DLD1 (cell line): ENCODE data around the gene KCTD21.

ENCODE experiments used
- in situ Hi-C: cut with HindIII; loops from 2 replicates; pipeline ENCODE4 v1.10.0; 2017; ENCODE audit warnings: low sequenced_read_pairs

The KCTD21 gene

DNA sequence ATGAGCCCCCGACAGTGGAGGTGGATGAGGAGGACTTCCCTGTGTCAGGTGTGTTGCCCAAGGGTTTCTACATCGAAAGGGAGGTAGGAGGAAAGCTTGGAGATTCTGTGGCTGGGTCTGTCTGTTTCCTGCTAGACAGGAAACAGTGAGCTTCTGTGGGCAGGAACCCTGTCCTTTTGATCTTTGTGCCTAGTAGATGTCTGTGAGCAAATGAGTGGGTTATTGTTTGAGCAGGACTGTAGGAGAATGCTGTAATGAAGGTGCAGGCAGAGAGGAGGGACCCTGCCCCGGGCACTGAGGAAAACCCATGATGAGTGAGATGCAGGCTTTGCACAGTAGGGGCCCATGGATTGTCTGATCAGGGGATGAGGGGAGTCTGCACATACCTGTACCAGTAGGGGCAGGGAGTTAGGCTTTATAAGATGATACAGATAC lies 14.3 kb upstream of the KCTD21 start:
- in situ Hi-C loops, result no loop called here

DNA sequence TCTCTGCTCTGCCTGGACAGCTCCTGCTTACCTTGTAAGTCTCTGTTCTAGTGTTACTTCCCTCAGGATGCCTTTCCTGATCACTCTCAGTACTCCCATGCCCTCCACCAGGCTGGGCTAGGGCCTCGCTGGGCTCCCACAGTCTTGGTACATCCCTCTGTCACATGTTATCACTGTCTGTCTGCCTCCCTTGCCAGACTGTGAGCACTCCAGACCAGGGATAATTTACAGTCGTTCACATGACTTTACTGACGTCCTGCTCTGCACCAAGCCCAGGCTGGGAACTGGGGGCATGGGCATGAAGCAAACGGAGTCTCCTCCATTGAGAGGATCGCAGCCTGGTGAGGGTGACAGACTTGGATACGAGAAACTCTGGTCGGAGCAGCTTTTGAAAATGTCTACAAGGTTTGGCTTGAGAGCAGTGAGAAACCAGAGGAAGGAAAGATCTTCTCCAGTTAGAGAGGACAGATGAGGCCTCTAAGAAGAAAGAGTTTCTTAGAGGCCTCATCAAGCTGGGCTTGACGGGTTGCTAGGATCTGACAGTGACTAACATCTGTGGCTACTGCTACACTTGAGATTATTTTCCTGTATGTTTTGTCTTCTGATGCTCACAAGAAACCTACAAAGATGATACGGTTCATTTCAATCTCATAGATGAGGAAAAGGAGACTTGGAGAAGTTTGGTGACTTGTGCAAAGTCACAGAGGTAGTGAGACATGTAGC lies 12.8 kb upstream of the KCTD21 start:
- in situ Hi-C loops, result no loop called here

DNA sequence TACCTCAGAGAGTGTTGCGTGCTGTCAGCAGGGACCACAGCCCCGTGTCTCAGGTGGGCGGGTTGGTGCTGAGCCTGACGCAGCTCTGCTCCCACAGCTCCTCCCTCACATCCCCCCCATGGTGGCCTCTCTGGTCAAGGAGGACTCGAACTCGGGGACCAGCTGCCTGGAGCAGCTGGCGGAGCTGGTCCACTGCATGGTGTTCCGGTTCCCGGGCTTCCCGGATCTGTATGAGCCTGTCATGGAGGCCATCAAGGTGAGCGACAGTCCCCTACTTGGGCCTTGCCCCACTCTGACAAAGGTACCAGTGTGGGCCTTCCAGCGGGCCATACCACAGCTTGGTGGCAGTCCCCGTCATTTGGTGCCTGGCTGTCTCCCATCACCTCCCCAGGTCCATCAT lies 12.1 kb upstream of the KCTD21 start:
- in situ Hi-C loops, result no loop called here

DNA sequence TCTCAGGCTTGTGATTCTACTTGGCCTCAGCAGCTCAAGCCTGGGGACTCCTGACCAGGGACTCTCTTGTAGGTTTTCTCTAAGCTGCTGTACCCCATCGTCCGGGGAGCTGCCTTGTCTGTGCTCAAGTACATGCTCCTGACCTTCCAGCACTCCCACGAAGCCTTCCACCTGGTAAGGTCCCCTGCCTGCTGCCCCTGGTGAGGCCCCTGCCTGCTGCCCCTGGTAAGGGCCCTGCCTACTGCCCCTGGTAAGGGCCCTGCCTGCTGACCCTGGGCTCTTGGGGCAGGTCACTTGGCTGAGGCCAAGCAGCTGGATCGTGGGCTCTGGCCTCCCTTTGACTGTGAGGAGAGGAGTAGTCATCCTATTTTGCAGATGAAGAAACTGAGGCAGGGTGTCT lies 11.6 kb upstream of the KCTD21 start:
- in situ Hi-C loops, result no loop called here

DNA sequence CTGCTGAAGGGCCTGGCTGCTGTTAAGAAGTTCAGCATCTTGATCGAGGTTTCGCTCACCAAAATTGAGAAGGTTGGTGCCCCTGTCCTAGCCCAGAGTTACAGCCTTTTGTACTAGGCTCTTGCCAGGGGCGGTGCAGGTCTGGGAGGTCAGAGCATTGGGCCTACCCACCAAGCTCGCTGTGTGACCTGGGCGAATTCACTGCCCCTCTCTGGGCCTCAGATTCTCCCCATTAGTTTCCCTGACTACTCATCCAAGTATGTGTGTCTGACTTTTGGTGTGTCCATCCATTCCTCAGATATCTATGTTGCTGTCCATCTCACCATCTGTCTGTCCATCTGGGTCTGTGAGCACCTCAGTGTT lies 11.2 kb upstream of the KCTD21 start:
- in situ Hi-C loops, result no loop called here

DNA sequence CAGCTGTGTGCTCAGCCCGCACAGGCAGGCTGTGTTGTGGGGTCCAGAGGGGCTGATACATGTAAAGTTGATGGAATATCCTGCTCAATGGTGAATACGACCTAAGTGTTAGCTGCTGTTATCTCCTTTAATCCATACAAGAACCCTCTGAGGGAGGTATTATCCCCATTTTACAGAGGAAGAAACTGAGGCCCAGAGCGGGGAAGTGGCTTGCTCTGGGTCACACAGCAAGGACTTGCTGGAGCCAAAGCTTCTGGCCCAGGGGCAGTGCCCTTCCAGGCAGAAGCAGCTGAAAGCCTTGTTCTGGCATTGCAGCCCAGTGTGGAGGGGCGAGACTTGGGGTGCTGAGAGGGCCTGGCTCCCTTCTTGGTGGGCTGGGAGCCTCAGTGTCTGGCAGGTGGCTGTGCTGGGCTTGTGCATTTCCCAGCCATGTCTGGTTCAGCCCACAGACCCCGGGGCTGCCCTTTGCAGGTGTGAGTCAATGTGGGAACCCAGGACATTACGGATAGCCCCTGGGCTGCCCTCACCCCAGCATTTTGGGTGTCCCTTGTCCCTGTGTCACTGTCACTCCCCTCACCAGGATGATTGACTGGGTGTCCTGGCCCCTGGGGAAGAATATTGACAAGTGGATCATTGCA lies 10.7 kb upstream of the KCTD21 start:
- in situ Hi-C loops, result no loop called here

DNA sequence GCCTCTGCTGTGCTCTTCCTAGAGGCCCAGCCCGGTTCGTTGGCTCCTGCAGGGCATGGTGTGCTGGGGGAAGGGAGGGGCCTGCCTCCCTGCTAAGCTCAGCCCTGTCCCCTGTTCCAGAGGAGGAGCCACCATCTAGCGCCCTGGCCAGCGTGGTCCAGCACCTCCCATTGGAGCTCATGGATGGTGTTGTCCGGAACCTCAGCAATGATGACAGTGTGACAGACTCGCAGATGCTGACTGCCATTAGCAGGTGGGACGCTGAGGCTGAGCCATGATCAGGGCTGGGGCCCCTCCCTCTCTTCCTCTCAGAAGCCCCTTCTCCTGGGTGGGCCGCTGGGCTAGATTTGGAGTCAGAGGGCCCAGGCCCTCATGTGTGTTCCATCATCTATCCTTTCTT lies 9.4 kb upstream of the KCTD21 start:
- in situ Hi-C loops, result no loop called here

DNA sequence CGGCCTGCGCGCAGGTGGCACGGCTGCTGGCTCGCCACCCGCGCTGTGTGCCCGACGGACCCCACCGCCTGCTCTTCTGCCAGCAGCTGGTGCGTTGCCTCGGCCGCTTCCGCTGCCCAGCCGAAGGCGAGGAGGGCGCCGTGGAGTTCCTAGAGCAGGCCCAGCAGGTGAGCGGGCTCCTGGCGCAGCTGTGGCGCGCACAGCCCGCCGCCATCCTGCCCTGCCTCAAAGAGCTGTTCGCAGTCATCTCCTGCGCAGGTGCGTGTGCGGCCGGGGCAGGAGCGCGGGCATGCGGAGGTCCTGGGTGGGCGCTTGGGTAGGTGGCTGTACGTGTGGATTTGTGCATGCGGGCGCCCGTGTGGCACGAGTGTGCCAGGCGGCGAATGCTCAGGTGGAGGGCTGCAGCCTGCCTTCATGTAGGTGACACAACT lies 8.2 kb upstream of the KCTD21 start:
- in situ Hi-C loops, result no loop called here

DNA sequence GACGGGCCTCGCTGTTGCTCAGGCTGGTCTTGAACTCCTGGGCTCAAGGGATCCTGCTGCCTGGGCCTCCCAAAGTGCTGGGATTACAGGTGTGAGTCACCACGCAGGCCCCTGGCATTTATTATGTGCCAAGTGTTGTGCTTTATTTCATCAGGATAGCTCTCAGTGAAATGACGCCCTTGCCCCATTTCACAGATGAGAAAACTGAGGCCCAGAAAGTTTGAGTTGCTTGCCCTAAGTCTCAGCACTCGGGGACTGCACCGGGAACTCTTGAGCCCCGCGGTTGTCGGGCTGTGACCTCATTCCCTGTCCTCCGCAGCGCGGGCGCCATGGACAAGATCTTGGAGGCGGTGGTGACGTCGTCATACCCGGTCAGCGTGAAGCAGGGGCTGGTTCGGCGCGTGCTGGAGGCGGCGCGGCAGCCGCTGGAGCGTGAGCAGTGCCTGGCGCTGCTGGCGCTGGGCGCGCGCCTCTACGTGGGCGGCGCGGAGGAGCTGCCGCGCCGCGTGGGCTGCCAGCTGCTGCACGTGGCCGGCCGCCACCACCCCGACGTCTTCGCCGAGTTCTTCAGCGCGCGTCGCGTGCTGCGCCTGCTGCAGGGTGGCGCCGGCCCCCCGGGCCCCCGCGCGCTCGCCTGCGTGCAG lies 7.6 kb upstream of the KCTD21 start:
- in situ Hi-C loops, result no loop called here

DNA sequence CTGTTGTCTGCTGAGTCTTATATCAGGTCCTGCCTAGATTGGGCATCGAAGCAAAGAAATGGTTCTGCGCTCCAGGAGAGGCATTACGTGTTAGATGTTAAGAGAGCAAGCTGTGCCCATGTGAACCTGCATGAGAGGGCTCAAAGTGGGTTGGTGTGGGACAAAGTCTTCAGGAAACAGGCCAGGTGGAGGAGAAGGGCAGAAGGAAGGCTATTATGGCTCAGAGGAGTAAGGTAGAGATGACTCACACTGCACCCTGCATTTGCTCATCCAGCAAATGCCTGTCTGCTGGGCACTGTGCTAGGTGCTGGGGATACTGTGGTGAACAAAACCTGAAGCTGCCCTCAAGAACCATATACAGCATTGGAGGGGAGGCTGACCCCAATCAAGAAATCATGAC lies 6.1 kb upstream of the KCTD21 start:
- in situ Hi-C loops, result no loop called here

DNA sequence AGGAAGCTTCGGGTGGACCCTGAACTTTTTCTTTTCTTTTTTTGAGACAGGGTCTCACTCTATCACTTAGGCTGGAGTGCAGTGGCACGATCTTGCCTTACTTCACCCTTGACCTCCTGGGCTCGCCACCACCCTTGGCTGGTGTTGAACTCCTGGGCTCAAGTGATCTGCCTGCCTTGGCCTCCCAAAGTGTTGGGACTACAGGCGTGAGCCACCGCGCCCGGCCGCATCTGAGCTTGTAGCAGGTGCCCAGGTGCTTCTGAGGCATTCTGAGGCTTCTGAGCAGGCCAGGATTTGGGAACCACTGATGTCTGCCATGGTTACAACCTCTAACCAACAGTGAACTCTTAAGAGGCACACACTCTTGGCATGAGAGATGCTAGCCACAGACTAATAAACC lies 5.4 kb upstream of the KCTD21 start:
- in situ Hi-C loops, result no loop called here

DNA sequence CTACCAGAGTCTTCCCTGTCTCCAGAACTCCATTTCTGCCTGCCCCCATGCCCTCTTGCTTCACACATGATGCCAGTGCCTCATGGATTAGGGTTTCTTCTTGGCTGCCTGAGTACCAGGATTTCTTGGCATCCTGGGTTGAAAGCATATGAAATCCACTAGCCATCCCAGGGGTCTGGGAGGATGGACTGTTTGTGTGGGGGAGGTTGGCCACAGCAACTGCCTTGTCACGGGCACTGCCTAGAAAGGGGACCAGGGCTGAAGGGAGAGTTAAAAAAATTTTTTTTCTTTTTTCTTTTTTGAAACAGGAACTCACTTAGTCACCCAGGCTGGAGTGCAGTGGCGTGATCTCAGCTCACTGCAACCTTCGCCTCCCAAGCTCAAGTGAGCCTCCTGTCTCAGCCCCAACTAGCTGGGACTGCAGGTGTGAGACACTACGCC lies 4.5 kb upstream of the KCTD21 start:
- in situ Hi-C loops, result no loop called here

DNA sequence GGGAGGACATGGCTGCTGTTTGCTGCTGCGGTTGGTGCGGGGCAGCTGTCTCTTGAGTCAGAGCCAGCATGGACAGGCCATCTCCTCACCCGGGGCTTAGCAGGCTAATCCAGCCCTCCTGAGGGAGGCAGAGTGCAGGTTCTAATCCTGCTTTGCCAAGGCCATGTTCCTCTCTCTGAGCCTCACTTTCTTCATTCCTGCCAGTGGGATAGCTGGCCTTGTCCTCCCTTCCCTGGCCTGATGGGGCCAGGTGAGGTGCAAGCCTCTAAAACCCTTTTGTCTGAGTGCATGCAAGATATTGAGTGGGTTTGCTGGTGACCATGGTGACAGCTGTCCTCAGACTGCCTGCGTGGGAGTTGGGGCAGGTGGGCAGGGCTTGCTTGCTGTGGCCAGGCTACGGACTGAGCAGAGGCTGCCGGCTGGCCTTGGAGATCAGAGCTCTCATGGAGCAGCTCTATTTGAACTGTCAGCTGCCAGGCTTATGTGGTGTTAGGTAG lies 3.8 kb upstream of the KCTD21 start:
- in situ Hi-C loops, result no loop called here

DNA sequence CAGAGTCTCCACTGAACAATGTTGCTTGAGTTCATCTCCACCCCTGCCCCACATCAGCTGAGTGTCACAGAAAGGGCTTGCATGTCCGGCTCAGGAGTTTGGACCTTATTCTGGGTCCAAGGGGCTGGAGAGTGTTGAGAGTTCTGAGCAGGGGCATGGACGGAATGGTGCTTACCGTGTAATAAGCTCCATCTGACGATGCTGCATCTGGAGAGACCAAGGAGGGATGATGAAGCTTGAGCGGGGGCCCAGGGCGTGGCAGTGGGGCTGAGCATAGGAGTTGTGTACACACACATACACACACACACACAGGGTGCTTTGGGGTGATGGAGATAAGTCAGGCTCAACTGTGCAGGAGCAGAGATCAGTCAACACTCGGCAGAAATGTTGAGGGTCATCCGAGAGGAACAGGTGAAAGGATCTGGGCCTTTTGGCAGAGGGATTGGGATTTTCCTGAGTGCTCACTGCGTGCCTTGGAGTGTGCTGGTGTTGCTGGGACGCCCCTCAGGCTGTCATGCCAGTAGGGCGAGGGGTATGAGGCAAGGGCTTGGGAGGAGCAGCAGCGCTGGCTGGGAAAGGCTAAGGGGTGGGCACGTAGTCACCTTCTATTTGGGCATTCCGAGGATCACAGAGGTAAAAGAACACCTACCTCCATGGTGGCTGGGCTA lies 2.6 kb upstream of the KCTD21 start:
- in situ Hi-C loops, result no loop called here

DNA sequence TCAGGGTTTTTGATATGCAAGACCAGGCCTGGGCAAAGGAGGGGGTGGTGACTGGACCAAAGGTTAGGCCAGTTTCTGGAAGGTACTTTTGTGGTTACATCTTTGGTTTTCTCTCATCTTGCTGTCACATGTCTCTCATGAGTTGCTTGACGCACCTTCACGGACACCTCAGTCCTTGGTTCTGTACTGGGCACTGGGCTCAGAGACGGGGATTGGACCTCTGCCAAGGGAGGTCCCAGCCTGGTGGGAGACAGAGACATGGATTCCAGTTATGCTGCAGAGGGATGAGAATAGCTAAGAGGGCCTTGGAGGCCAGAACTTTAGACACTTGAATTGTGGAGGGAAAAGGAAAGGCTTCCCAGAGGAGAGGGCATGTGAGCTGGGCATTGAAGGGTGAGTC lies 1.9 kb upstream of the KCTD21 start:
- in situ Hi-C loops, result no loop called here

DNA sequence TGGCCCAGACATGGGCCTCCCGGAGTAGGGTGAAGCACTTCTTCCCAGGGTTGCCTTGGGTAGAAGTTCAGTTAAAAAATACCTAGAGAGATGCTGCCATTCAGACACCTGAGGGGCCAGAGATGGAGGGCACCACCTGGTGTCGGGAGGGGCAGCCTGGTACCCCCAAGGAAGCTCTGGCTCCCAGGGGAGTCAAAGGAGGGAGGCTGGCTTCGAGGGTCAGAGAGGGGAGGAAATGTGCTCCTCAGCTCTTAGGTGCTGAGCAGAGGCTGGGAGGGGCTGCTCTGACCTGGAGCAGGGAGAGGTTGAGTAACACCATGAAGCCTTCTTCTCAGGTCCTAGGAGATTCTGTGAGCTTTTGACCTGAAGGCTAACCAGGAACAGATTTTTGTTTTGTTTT lies 1.4 kb upstream of the KCTD21 start:
- in situ Hi-C loops, result no loop called here

DNA sequence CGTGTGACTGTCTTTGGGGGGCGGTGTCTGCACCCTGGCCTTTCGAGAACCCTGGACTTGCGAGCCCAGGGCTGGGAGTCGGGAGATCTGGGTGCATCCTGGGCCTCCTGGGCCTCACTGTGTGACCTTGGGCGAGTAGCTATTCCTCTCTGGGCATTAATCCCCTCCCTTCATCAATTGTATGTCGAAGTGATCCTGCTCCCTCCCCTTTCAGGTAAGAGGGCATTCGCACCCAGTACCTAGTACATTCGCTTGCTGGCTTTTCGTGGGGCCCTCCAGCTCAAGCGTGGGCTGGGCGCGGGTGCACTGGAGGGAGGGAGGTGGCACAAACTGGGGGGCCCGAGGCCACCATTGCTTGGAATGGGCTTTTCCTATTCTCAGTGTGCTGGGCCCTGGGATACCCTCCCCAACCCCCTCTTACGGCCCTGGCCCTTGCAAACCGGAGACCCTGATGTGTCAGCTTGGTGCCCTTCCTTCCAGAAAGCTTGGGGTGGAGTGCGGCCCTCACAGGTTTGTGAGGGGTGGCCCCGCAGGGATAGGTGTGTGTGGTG lies 823 bp upstream of the KCTD21 start:
- in situ Hi-C loops, result no loop called here

DNA sequence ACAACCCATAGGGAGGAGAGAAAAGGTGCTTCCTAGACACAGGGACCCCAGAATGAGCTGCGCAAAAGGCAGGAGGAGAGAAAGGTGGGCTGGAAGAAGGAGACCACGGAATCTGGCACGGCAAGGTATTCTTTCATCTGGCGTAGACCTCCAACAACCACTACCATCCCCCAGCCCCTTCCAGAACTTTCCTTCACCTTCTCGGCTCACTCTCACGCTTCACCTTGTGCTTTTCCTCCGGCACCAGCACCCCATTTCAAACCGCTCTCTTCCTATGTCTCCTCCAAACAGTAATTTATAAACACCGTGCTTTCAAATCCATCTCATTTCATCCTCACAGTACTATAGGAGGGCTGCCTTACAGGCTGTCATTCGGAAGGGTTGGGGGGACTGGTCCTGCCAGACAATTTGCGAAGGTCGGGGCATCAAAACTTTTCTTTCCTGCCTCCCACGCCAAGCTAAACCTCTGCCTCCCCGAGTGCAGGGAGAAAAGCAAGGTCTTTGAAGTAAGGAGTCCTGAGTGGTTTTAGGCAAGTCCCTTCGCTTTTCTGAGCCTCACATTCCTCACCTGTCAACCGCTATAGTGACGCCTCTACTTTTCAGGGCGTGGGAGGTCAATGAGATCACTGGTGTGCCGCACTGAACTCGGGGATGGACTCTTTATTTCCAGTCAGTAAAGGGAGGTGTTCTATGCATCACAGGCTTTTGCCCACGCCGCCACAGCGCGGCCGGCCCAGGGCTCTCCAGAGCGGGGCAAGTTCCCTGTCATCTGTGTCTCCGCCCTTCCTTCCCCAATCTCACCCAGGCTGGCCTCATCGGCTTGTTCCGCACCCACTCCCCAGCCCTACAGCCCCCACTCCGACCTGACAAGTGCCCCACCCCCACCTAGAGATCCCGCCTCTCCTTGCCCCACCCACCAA lies 800 bp downstream of the KCTD21 start:
- in situ Hi-C loops, result no loop called here

DNA sequence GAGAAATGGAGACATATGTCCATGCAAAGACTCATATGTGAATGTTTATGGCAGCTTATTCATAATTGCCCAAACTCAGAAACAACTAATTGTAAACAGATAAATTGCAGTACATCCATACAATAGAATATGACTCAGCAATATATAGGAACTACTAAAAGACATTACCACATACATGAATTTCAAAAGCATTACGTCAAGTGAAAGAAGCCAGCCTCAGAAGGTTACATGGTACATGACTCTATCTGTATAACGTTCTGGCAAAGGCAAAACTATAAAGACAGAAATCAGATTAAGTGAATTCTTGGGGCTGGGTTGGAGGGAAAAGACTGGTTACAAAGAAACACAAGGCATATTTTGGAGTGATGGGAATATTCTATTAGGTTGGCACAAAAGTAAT lies 7.2 kb downstream of the KCTD21 start:
- in situ Hi-C loops, result no loop called here

DNA sequence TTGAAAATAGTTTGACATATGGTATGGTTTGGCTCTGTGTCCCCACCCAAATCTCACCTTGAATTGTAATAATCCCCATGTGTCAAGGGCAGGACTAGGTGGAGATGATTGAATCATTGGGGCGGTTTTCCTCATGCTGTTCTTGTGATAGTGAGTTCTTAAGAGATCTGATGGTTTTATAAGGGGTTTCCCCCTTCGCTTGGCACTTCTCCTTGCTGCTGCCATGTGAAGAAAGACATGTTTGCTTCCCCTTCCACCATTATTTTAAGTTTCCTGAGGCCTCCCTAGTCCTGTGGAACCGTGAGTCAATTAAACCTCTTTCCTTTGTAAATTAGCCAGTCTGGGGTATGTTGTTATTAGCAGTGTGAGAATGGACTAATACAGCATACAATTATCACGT lies 7.7 kb downstream of the KCTD21 start:
- in situ Hi-C loops, result no loop called here
